GM12878 (cell line): ENCODE data around the gene ITGB5. TPM values are rescaled to one million over a fixed set of nuclear protein-coding genes. Genes with fewer than 3 reads are reported as not detected.

Source experiments
- ATAC-seq: fragments of 200-7000 bp; cut with Tn5 transposase; 3 replicates; pipeline ENCODE4 v1.9.1; 2020; ENCODE audit warnings: mild to moderate bottlenecking, moderate library complexity
- BruUV-seq: library from RNA; stranded (reverse); fragments of 400-500 nt; replicated peaks from 2 replicates; lab custom pipeline; 2021; lab: Mats Ljungman, UMichigan
- CTCF ChIA-PET: fragments of 300-600 bp; sonication (Branson Sonifier 250); formaldehyde crosslinking; extraction: SDS; loops from one replicate; lab custom pipeline; 2021; ENCODE audit warnings: inconsistent platforms; lab: Yijun Ruan, JAX
- POLR2A ChIA-PET: fragments of 350-600 bp; formaldehyde crosslinking; extraction: SDS; loops from one replicate; lab custom pipeline; 2021; ENCODE audit warnings: inconsistent platforms; lab: Charles Lee
- RAD21 ChIA-PET: fragments of 300-600 bp; sonication (Branson Sonifier 250); formaldehyde crosslinking; loops from one replicate; lab custom pipeline; 2023; ENCODE audit warnings: antibody characterized with exemption; ENCODE audit not compliant: unreplicated experiment; lab: Charles Lee
- SMC1A ChIA-PET: fragments of 300-600 bp; sonication (Branson Sonifier 250); formaldehyde crosslinking; loops from one replicate; lab custom pipeline; 2023; ENCODE audit not compliant: unreplicated experiment, uncharacterized antibody; lab: Charles Lee
- DNase-seq: peaks from one replicate; pipeline ENCODE4 v3.0.0-alpha.2; 2011; ENCODE audit warnings: low read depth, low spot score
- FAIRE-seq: peaks from 3 replicates; lab custom pipeline; 2011; peaks lifted over from hg19 to GRCh38; lab: Jason Lieb, UNC
- H2AFZ ChIP-seq: 2 replicates; pipeline ENCODE4 v1.6.0; 2011; ENCODE audit warnings: low read depth, low read length, control low read depth; ENCODE audit not compliant: control insufficient read depth
- H3K27ac ChIP-seq: 2 replicates; pipeline ENCODE4 v1.5.1; 2011; ENCODE audit warnings: control low read depth; ENCODE audit not compliant: control insufficient read depth, insufficient read depth
- H3K27me3 ChIP-seq, 2 experiments: replicated peaks in 1 of 2; 2 replicates each; pipeline versions ENCODE4 v1.6.0 to v1.6.1; 2011; ENCODE audit warnings: low read length in 1 of 2; ENCODE audit not compliant: control insufficient read depth in 2 of 2, insufficient read depth in 2 of 2
- H3K36me3 ChIP-seq, 2 experiments: 2 replicates each; pipeline ENCODE4 v1.5.1; 2011; ENCODE audit warnings: low read length in 1 of 2; ENCODE audit not compliant: control insufficient read depth in 2 of 2, insufficient read depth in 2 of 2
- H3K4me1 ChIP-seq: 2 replicates; pipeline ENCODE4 v1.6.1; 2011; ENCODE audit warnings: mild to moderate bottlenecking, low read length, moderate library complexity, mixed read lengths; ENCODE audit not compliant: control insufficient read depth, insufficient read depth
- H3K4me2 ChIP-seq: 2 replicates; pipeline ENCODE4 v1.6.0; 2011; ENCODE audit warnings: control low read depth; ENCODE audit not compliant: control insufficient read depth, insufficient read depth
- H3K4me3 ChIP-seq: fragments of 200-600 bp; sonication (generic); 2 replicates; pipeline ENCODE4 v1.5.1; 2016
- H3K79me2 ChIP-seq: 2 replicates; pipeline ENCODE4 v1.6.0; 2011; ENCODE audit warnings: low read length; ENCODE audit not compliant: control insufficient read depth, insufficient read depth
- H3K9ac ChIP-seq: 2 replicates; pipeline ENCODE4 v1.8.0; 2011; ENCODE audit warnings: low read length, control low read depth, mixed read lengths; ENCODE audit not compliant: control insufficient read depth, insufficient read depth
- H3K9me3 ChIP-seq: replicated peaks from 3 replicates; pipeline ENCODE4 v1.5.1; 2011; ENCODE audit warnings: mild to moderate bottlenecking, low read length; ENCODE audit not compliant: control insufficient read depth, insufficient read depth
- H4K20me1 ChIP-seq: 2 replicates; pipeline ENCODE4 v1.6.0; 2011; ENCODE audit not compliant: control insufficient read depth, insufficient read depth
- BCL11A ChIP-seq: IDR thresholded peaks from 2 replicates; pipeline ENCODE4 v1.6.1; 2011; ENCODE audit warnings: low read depth, low read length
- BRCA1 ChIP-seq: IDR thresholded peaks from 2 replicates; pipeline ENCODE4 v1.6.1; 2011; ENCODE audit warnings: low read depth, low read length, improper control_type of control experiment
- CREB1 ChIP-seq: IDR thresholded peaks from 2 replicates; pipeline ENCODE4 v1.6.1; 2012; ENCODE audit warnings: low read depth, mild to moderate bottlenecking, inconsistent platforms
- LARP7 ChIP-seq: fragments of 450-650 bp; IDR thresholded peaks from 2 replicates; pipeline ENCODE4 v1.6.1; 2017; ENCODE audit warnings: mild to moderate bottlenecking
- MEF2B ChIP-seq: fragments of 450-650 bp; IDR thresholded peaks from 2 replicates; pipeline ENCODE4 v1.6.1; 2018; ENCODE audit warnings: mild to moderate bottlenecking, moderate library complexity; ENCODE audit not compliant: partially characterized antibody, poor library complexity, severe bottlenecking
- NFIC ChIP-seq: IDR thresholded peaks from 2 replicates; pipeline ENCODE4 v1.6.1; 2012; ENCODE audit warnings: low read depth, mild to moderate bottlenecking, inconsistent platforms, low read length, moderate library complexity
- NFYB ChIP-seq: IDR thresholded peaks from 2 replicates; pipeline ENCODE4 v1.6.1; 2011; ENCODE audit warnings: low read depth, mild to moderate bottlenecking, low read length, improper control_type of control experiment, moderate library complexity; ENCODE audit not compliant: insufficient read depth
- NR2C1 ChIP-seq: fragments of 450-650 bp; IDR thresholded peaks from 2 replicates; pipeline ENCODE4 v1.6.1; 2017; ENCODE audit warnings: antibody characterized with exemption, mild to moderate bottlenecking, moderate library complexity
- POU2F2 ChIP-seq: IDR thresholded peaks from 3 replicates; pipeline ENCODE4 v1.6.1; 2011; ENCODE audit warnings: low read depth, mild to moderate bottlenecking, low read length, borderline replicate concordance
- RFX5 ChIP-seq: IDR thresholded peaks from 2 replicates; pipeline ENCODE4 v1.6.1; 2011; ENCODE audit warnings: low read depth, low read length, improper control_type of control experiment
- SMAD5 ChIP-seq: IDR thresholded peaks from 2 replicates; pipeline ENCODE4 v1.6.1; 2016; ENCODE audit warnings: antibody characterized with exemption, low read depth
- SP1 ChIP-seq: IDR thresholded peaks from one replicate; pipeline ENCODE4 v1.6.1; 2011; ENCODE audit warnings: low read depth, low read length
- TARDBP ChIP-seq: IDR thresholded peaks from 2 replicates; pipeline ENCODE4 v1.6.1; 2016; ENCODE audit warnings: borderline replicate concordance
- ZBED1 ChIP-seq: IDR thresholded peaks from 2 replicates; pipeline ENCODE4 v1.6.1; 2016; ENCODE audit warnings: borderline replicate concordance
- ZNF217 ChIP-seq: fragments of 450-650 bp; IDR thresholded peaks from 2 replicates; pipeline ENCODE4 v1.6.1; 2017; ENCODE audit warnings: antibody characterized with exemption, mild to moderate bottlenecking
- WGBS: methylation state at CpG from one replicate; pipeline ENCODE4 v1.1.6; 2016; ENCODE audit warnings: low lambda C conversion rate; ENCODE audit not compliant: insufficient replicate concordance, insufficient coverage; ENCODE audit errors: missing lambda C conversion rate; 5-methylcytosine and 5-hydroxymethylcytosine counted together
- in situ Hi-C: fragments of 300-500 bp; cut with MboI; formaldehyde crosslinking; loops from 9 replicates; pipeline ENCODE4 v1.14.3; 2018; ENCODE audit warnings: mixed read lengths
- intact Hi-C: fragments of 100-400 bp; cut with micrococcal nuclease; formaldehyde crosslinking; loops from one replicate; pipeline ENCODE4 v1.14.2; 2022; ENCODE audit not compliant: unreplicated experiment
- polyA plus RNA-seq, 11 experiments: library from polyadenylated mRNA; depleted of rRNA in 4 of 11; unstranded in 6 of 11; stranded (reverse) in 5 of 11; fragments of >200 nt; fragmentation: Nextera tagmentation in 4 of 11; fragmentation: Illumina TruSeq in 1 of 11; extraction: Ambion mirVana in 4 of 11; extraction: Trizol in 1 of 11; gene quantifications; 1 replicate in 1 of 11; 2 replicates in 10 of 11; pipeline versions ENCODE4 v1.2.1 to v1.2.3, GENCODE V29; 2011 to 2016; ENCODE audit warnings: inconsistent platforms in 2 of 11, missing spikeins in 2 of 11, low read depth in 1 of 11
- total RNA-seq, 4 experiments: library from RNA; depleted of rRNA in 3 of 4; stranded (reverse); fragments of >200 nt in 3 of 4; fragmentation: Illumina TruSeq in 1 of 4; extraction: Trizol in 1 of 4; gene quantifications; 2 replicates each; pipeline versions ENCODE4 v1.2.1 to v1.2.3, GENCODE V29; 2013 to 2021
- TF ChIP-seq, protein P1 (sequence below): fragments of 450-650 bp; formaldehyde crosslinking; IDR thresholded peaks from 2 replicates; pipeline ENCODE4 v1.4.0; 2022; ENCODE audit warnings: mild to moderate bottlenecking, moderate library complexity

Gene ITGB5
- total and polyA plus RNA-seq, 10 of the 15 experiments (the other 5 are each of a cell fraction or from before 2014, with no cell fraction given), result 0.05 to 10.0 (median 0.83) TPM; not detected in 2

DNA sequence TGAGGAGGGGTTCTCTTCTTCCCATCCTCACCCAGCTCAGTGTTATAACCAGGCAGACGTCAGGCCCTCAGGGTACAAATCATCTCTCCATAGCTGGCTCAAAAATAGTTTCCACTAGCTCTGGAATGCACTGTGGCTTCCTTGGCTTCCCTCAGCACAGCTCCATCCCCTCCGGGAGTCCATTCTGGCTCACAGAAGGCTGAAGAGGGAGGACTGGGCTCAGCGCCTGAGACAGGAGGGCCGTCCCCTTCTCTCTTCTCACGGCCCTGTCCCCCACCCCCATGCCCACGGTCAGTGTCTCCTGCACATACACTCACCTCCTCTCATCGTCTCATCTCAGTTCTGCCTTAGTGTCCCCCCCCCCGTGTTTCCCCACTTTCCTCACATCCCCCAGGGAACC is 106.8 kb downstream of the ITGB5 start:
- Histone ChIP-seq H3K79me2 (no peaks in the 10 kb centered on the region), H3K4me2 (no peak overlapping the region), H3K9ac (no peak overlapping the region), H4K20me1 (no peaks in the 10 kb centered on the region), H2AFZ (no peak overlapping the region)
- SMC1A ChIA-PET, result interaction anchor here (1.1 to 3.2 kb wide), 3 partner anchors 10 to 121 kb away, joined by 3 to 18 read pairs (median 6); no protein-coding TSS in a partner anchor
- TF ChIP-seq MEF2B, result peak; percentile 44
- no peak for TF ChIP-seq TARDBP
- TF ChIP-seq, all 136 proteins: peak for 1
- Histone ChIP-seq H3K36me3 (no peaks in the 10 kb centered on the region), H3K9me3 (no peaks in the 10 kb centered on the region), H3K4me3 (no peak overlapping the region), H3K4me1 (peaks cover 18% of the 10 kb centered on the region), H3K27ac (no peak overlapping the region), H3K27me3 (no peaks in the 10 kb centered on the region)
- no TSS peak for BruUV-seq
- WGBS, result 49% methylated on average over 6 of the region's 8 CpGs
- DNase-seq (no peak), FAIRE-seq (no peak), ATAC-seq (no peak)
- intact Hi-C loops, result no loop called here
- ChIA-PET RAD21 (interaction anchor here (0.7 to 2.5 kb wide), 5 partner anchors 10 to 32 kb away, joined by 3 to 9 read pairs (median 3); no protein-coding TSS in a partner anchor), CTCF (interaction anchor here (0.6 to 4.4 kb wide), 4 partner anchors 10 to 67 kb away, joined by 3 to 22 read pairs (median 4); no protein-coding TSS in a partner anchor), POLR2A (interaction anchor here (1.0 to 1.5 kb wide), 2 partner anchors 9 to 10 kb away, joined by 4 to 5 read pairs; no protein-coding TSS in a partner anchor)
- in situ Hi-C loops, result no loop called here

DNA sequence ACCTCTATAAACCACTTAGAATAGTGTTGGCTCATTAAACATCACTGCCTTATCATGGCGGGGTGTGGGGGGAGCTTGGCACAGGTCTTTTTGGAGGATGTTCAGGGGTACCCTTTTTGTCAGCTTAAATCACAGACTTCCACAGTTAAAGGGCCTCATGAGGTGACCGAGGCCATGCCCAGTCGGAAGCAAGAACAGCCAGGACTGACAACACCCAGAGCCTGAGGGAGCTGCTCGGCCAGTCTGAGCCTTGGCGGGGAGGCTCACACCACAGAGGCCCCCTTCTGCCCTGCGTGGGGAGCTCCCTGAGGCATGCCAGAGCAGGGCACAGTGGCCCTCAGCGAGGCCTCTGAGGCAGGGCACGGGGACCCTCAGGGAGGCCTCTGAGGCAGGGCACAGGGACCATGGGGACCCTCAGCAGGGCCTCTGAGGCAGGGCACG is 107.4 kb downstream of the ITGB5 start:
- in situ Hi-C loops (no loop called here), intact Hi-C loops (no loop called here)
- RAD21 ChIA-PET, result interaction anchor here (0.7 to 2.5 kb wide), 4 partner anchors 10 to 19 kb away, joined by 3 to 9 read pairs (median 4); no protein-coding TSS in a partner anchor
- 51% methylated on average over 8 of the region's 9 CpGs for WGBS
- Histone ChIP-seq H3K4me3 (no peak overlapping the region), H3K27me3 (no peaks in the 10 kb centered on the region), H3K27ac (no peak overlapping the region), H3K4me1 (peaks cover 13% of the 10 kb centered on the region), H3K36me3 (no peaks in the 10 kb centered on the region), H2AFZ (no peak overlapping the region), H3K9ac (no peak overlapping the region), H3K79me2 (no peaks in the 10 kb centered on the region), H3K9me3 (no peaks in the 10 kb centered on the region), H3K4me2 (no peak overlapping the region), H4K20me1 (no peaks in the 10 kb centered on the region)
- DNase-seq (no peak), FAIRE-seq (no peak), ATAC-seq (no peak)
- SMC1A ChIA-PET, result interaction anchor here (0.7 to 3.2 kb wide), 3 partner anchors 9 to 121 kb away, joined by 3 to 18 read pairs (median 6); no protein-coding TSS in a partner anchor
- CTCF ChIA-PET, result interaction anchor here (0.6 to 4.4 kb wide), 3 partner anchors 9 to 67 kb away, joined by 3 to 22 read pairs (median 3); no protein-coding TSS in a partner anchor
- BruUV-seq, result no TSS peak
- POLR2A ChIA-PET, result no interaction called here
- TF ChIP-seq CREB1 (no peak), ZBED1 (no peak), TARDBP (no peak), NFYB (no peak), SMAD5 (no peak), SP1 (no peak), ZNF217 (no peak), BCL11A (no peak), NFIC (no peak), BRCA1 (no peak), NR2C1 (no peak), RFX5 (no peak), POU2F2 (no peak), LARP7 (no peak)
- TF ChIP-seq, protein P1, sequence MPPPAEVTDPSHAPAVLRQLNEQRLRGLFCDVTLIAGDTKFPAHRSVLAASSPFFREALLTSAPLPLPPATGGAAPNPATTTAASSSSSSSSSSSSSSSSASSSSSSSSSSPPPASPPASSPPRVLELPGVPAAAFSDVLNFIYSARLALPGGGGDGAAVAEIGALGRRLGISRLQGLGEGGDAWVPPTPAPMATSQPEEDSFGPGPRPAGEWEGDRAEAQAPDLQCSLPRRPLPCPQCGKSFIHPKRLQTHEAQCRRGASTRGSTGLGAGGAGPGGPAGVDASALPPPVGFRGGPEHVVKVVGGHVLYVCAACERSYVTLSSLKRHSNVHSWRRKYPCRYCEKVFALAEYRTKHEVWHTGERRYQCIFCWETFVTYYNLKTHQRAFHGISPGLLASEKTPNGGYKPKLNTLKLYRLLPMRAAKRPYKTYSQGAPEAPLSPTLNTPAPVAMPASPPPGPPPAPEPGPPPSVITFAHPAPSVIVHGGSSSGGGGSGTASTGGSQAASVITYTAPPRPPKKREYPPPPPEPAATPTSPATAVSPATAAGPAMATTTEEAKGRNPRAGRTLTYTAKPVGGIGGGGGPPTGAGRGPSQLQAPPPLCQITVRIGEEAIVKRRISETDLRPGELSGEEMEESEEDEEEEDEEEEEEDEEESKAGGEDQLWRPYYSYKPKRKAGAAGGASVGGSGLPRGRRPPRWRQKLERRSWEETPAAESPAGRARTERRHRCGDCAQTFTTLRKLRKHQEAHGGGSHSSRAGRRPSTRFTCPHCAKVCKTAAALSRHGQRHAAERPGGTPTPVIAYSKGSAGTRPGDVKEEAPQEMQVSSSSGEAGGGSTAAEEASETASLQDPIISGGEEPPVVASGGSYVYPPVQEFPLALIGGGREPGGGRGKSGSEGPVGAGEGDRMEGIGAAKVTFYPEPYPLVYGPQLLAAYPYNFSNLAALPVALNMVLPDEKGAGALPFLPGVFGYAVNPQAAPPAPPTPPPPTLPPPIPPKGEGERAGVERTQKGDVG (CRISPR knock-in tag), result no peak
